ENCODE measurements around the gene PIP4K2C. TPM values are rescaled to one million over a fixed set of nuclear protein-coding genes. Genes with fewer than 3 reads are reported as not detected.

The PIP4K2C gene
- 10 to 100 TPM; 36.9 to 68.9 (median 51.5) TPM for total RNA-seq

DNA sequence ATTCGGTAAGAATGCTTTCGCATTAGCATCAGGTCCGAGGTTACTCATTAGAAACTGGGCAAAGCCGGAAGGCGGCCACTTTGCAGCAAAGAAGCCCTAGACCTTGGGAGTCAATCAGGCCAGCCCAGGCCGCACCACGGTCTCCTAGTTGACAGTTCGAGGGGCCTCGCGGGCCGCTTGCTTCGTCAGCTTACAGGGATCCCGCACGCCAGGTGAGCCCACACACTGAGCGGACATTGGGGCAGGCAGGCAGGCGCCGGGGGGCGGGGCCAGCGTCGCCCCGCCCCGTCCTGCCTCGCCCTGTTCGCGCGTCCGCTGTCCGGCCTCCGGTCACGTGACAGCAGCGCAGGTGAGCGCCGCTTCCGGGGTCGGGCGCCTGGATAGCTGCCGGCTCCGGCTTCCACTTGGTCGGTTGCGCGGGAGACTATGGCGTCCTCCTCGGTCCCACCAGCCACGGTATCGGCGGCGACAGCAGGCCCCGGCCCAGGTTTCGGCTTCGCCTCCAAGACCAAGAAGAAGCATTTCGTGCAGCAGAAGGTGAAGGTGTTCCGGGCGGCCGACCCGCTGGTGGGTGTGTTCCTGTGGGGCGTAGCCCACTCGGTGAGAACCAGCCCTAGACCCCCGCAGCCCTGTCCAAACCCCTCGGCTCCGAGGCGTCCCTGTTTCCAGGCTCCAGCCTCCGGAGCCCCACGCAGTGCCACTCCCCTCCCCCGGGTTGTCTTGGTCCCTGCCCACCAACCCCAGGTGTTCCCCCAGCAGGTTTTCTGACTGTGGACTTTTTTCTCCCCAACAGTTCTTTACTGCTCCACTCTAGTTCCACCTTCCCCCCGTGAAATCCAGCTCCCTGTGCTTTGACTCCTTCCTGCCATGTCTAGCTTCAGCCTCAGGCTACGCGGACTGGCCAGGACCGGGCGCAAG is at the start of gene PIP4K2C:
Gene PIP4K2C (plus strand): TSS at position 329 of the 918 bp plus-strand sequence. CDS start 98 bp downstream, at position 427.
- peaks cover 7% of the 10 kb centered on the region for H3K27me3 ChIP-seq
- H3K36me3 ChIP-seq, result peaks cover 17% of the 10 kb centered on the region
- WGBS, result 1% methylated on average over 30 of the region's 69 CpGs
- no peaks in the 10 kb centered on the region for H3K9me3 ChIP-seq
- H3K27ac ChIP-seq, result peak within 1 kb of the TSS; percentile 65
- TF ChIP-seq POLR2AphosphoS5 (IDR thresholded peaks at IDR 0.05) (no peak), POLR2A (IDR thresholded peaks at IDR 0.05) (no peak), CTCF (IDR thresholded peaks at IDR 0.05) (no peak), EP300 (IDR thresholded peaks at IDR 0.05) (no peak)
- DNase-seq (ENCODE audit: low spot score in 2 of 2), result peak; percentile 78 to 85
- H3K4me3 ChIP-seq, result peak within 1 kb of the TSS; percentile 82
- H3K4me1 ChIP-seq, result peaks cover 27% of the 10 kb centered on the region

DNA sequence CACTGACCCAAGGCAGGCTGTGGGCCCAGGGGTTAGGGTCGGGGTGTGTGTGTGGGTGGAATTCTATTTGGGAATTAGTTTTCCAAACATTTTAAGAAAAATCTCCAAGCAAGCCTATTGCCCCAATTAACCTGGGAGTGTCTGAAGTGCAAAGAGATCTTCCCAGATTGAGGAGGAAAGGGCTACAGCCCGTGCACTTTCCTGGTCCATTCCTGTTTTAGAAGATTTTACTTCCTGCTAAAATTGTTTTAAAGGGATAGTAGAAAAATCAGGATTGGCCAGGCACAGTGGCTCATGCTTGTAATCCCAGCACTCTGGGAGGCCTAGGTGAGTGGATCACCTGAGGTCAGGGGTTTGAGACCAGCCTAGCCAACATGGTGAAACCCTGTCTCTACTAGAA is 49.3 kb upstream of the PIP4K2C start:
- peaks cover 20% of the 10 kb centered on the region for H3K4me1 ChIP-seq
- H3K4me3 ChIP-seq, result no peak overlapping the region
- peak in 1 of 2 donors; percentile 21 for DNase-seq (ENCODE audit: low spot score in 2 of 2)
- no peaks in the 10 kb centered on the region for H3K27me3 ChIP-seq
- H3K27ac ChIP-seq, result no peak overlapping the region
- 80% methylated on average over 2 of the region's 2 CpGs for WGBS
- no peak for TF ChIP-seq EP300 (IDR thresholded peaks at IDR 0.05)
- TF ChIP-seq CTCF (IDR thresholded peaks at IDR 0.05), result no peak
- no peak for TF ChIP-seq POLR2A (IDR thresholded peaks at IDR 0.05)
- TF ChIP-seq POLR2AphosphoS5 (IDR thresholded peaks at IDR 0.05), result no peak
- H3K36me3 ChIP-seq, result peaks cover 48% of the 10 kb centered on the region
- H3K9me3 ChIP-seq, result no peaks in the 10 kb centered on the region

DNA sequence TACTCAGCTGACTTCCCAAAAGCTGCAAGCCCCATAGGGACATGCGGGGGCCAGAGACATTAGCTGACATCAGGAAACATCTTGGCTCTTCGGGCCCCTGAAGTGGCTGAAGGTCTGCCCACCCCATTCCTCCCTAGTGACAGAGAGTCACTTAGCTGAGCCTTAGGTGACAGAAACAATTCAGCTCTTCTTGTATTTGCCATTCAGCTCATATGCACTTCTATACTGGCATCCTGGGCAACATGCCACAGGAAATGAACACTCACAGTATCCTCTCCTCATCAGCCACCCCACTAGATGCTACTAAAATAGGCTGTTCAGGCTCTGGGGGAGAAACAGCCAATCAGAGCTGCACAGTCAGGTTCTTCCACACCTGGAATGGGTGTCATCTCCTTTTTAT is 47.4 kb upstream of the PIP4K2C start:
- TF ChIP-seq POLR2AphosphoS5 (IDR thresholded peaks at IDR 0.05) (no peak), CTCF (IDR thresholded peaks at IDR 0.05) (no peak), EP300 (IDR thresholded peaks at IDR 0.05) (no peak), POLR2A (IDR thresholded peaks at IDR 0.05) (no peak)
- peaks cover 8% of the 10 kb centered on the region for H3K27me3 ChIP-seq
- DNase-seq (ENCODE audit: low spot score in 2 of 2), result no peak
- peaks cover 25% of the 10 kb centered on the region for H3K4me1 ChIP-seq
- peaks cover 34% of the 10 kb centered on the region for H3K36me3 ChIP-seq
- H3K9me3 ChIP-seq, result no peaks in the 10 kb centered on the region
- H3K27ac ChIP-seq, result no peak overlapping the region
- no peak overlapping the region for H3K4me3 ChIP-seq
- 91% methylated on average over 2 of the region's 2 CpGs for WGBS

DNA sequence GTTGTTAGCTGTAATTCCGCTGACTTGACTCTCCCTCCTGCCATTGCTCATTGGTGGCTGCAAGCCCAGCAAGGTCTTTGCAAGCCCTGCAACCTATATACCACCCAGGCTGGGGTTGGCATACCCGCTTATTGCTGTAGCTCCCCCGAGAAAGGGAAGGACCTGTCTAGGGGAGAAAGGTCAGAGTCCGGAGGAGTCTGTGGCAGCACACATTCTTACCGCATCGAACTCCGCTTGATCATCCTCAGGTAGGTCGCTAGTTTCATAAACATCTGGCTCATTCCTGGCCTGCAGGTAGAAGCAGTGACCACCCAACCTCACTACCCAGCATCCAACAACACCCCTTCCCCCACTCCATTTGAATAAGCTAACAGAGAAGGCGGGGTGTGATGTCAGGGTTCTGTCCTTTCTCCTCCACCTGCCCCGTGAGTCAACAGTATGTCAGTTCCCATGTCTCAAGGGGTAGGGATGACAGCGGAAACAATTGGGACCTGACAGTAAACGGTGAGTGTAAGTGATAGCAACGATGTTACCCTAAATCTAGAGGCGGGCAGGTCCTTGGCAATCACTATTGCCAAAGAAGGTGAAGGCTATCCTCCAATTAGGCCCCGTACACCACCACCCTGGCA is 45.1 kb upstream of the PIP4K2C start:
- H3K9me3 ChIP-seq, result no peaks in the 10 kb centered on the region
- H3K4me3 ChIP-seq, result peak overlapping the region; percentile 97
- peaks cover 16% of the 10 kb centered on the region for H3K36me3 ChIP-seq
- WGBS, result 63% methylated on average over 14 of the region's 15 CpGs
- peak in 1 of 2 donors; percentile 58 for DNase-seq (ENCODE audit: low spot score in 2 of 2)
- H3K4me1 ChIP-seq, result peaks cover 32% of the 10 kb centered on the region
- TF ChIP-seq POLR2AphosphoS5 (IDR thresholded peaks at IDR 0.05) (no peak), POLR2A (IDR thresholded peaks at IDR 0.05) (no peak), EP300 (IDR thresholded peaks at IDR 0.05) (no peak)
- peaks cover 31% of the 10 kb centered on the region for H3K27me3 ChIP-seq
- H3K27ac ChIP-seq, result peak overlapping the region; percentile 88

- H3K4me3 ChIP-seq, result peak within 1 kb of the TSS; percentile 97
- H3K4me1 ChIP-seq, result peaks cover 32% of the 10 kb centered on the region
- peaks cover 31% of the 10 kb centered on the region for H3K27me3 ChIP-seq
- WGBS, result 0% methylated on average over 23 of the region's 56 CpGs
- H3K27ac ChIP-seq, result peak within 1 kb of the TSS; percentile 88
- H3K36me3 ChIP-seq, result peaks cover 13% of the 10 kb centered on the region
- peak; percentile 96 to 98 for DNase-seq (ENCODE audit: low spot score in 2 of 2)
- TF ChIP-seq CTCF (IDR thresholded peaks at IDR 0.05), result peak in 1 of 2 donors; percentile 6
- TF ChIP-seq POLR2A (IDR thresholded peaks at IDR 0.05), result peak in 1 of 2 donors; percentile 28
- no peak for TF ChIP-seq EP300 (IDR thresholded peaks at IDR 0.05)
- TF ChIP-seq POLR2AphosphoS5 (IDR thresholded peaks at IDR 0.05), result peak in 1 of 3 donors; percentile 21
- H3K9me3 ChIP-seq, result no peaks in the 10 kb centered on the region
Observed at GRCh38 chr12:57546438-57547287, 44.3 kb upstream of the PIP4K2C start, which contains the start of gene DCTN2. TSS of gene DCTN2 (minus strand) at chr12:57547192. CDS start at chr12:57547063, 129 bp downstream.
